GM12891 (cell line): ENCODE results near the gene ADGRL3.

ENCODE experiments used
- DNase-seq: peaks from one replicate; pipeline ENCODE4 v3.0.0; 2011; ENCODE audit warnings: low spot score; ENCODE audit not compliant: insufficient read length
- FAIRE-seq: peaks from 2 replicates; lab custom pipeline; 2011; peaks lifted over from hg19 to GRCh38; lab: Jason Lieb, UNC
- PAX5 ChIP-seq: IDR thresholded peaks from 2 replicates; pipeline ENCODE4 v1.6.1; 2011; ENCODE audit warnings: low read length, moderate library complexity, mild to moderate bottlenecking; ENCODE audit not compliant: insufficient read depth, severe bottlenecking
- POLR2A ChIP-seq: IDR thresholded peaks from 2 replicates; pipeline ENCODE4 v1.6.1; 2011; ENCODE audit warnings: low read depth, low read length, control low read depth
- POLR2AphosphoS5 ChIP-seq: IDR thresholded peaks from 2 replicates; pipeline ENCODE4 v1.6.1; 2011; ENCODE audit warnings: low read depth, low read length, control low read depth
- POU2F2 ChIP-seq: IDR thresholded peaks from 2 replicates; pipeline ENCODE4 v1.6.1; 2011; ENCODE audit warnings: low read depth, mild to moderate bottlenecking, control low read depth, low read length, moderate library complexity
- SPI1 ChIP-seq: IDR thresholded peaks from 2 replicates; pipeline ENCODE4 v1.6.1; 2011; ENCODE audit warnings: low read depth, low read length, control low read depth
- TAF1 ChIP-seq: IDR thresholded peaks from 2 replicates; pipeline ENCODE4 v1.6.1; 2011; ENCODE audit warnings: low read depth, low read length, control low read depth

ADGRL3 gene

DNA sequence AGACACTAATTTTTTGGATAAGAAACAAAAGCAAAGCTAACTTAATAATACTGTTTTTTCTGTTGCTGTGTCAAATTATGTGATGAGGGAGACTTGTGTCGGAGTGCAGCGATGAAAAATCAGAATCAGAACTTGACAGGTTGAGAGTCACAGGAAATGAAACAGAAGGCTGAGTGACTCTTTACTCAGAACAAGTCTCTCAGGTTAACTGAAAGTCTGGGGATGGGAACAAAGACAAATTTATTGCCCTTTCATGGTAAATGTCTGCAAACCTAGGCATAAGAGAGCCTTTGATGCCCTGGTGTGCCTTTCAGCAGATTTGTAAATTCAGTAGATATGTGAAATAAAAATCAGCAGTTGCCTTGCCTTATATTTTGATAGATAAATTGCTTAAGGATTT lies 96.0 kb downstream of the ADGRL3 start:
- FAIRE-seq (no peak), DNase-seq (no peak)
- no peak for TF ChIP-seq TAF1
- TF ChIP-seq SPI1 = no peak
- TF ChIP-seq PAX5 = no peak
- no peak for TF ChIP-seq POLR2AphosphoS5
- TF ChIP-seq POLR2A = no peak
- no peak for TF ChIP-seq POU2F2

GRCh38 chr4:61298178-61298740 lies 98.1 kb downstream of the ADGRL3 start:
- TF ChIP-seq POLR2AphosphoS5 (no peak), PAX5 (no peak), TAF1 (no peak), SPI1 (no peak), POU2F2 (no peak), POLR2A (no peak)
- FAIRE-seq = no peak

GRCh38 chr4:61299316-61299715 lies 99.2 kb downstream of the ADGRL3 start:
- FAIRE-seq (no peak), DNase-seq (no peak)
- TF ChIP-seq POU2F2 (no peak), SPI1 (no peak), PAX5 (no peak), TAF1 (no peak), POLR2AphosphoS5 (no peak), POLR2A (no peak)

More at GRCh38 chr4:61298178-61298740, 98.1 kb downstream of the ADGRL3 start:
- DNase-seq = no peak

DNA sequence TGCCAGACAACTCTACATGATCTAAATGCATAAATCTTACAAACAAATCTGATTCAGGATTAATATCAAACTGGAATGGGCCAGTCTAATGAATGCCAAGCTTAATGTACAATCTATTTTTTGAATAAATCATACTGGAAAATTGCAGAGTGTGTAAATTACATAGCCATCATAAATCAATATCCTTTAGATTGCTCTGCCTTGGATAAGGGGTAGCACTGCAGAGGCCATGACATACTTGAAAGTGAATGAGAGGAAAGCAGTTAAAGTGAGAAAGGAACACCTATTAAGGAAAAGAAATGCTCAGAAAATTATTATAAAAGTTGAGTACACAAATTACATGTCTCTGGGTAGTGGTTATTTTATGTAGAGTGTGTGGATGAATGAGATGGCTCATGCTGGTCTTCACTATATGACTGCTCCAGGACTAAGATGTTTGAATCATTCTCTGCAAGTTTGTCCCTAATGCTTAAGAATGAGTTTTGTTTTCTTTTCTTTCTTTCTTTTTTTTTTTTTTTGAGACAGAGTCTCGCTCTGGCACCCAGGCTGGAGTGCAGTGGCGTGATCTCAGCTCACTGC lies 100.2 kb downstream of the ADGRL3 start:
- TF ChIP-seq PAX5 (no peak), POLR2AphosphoS5 (no peak), POLR2A (no peak), SPI1 (no peak), TAF1 (no peak), POU2F2 (no peak)
- no peak for DNase-seq
- FAIRE-seq = no peak

GRCh38 chr4:61301271-61301670 lies 101.1 kb downstream of the ADGRL3 start:
- TF ChIP-seq PAX5 = no peak
- TF ChIP-seq TAF1 = no peak
- TF ChIP-seq POLR2AphosphoS5 = no peak
- TF ChIP-seq POLR2A = no peak
- DNase-seq (no peak), FAIRE-seq (no peak)

GRCh38 chr4:61308033-61308432 lies 107.9 kb downstream of the ADGRL3 start:
- DNase-seq (no peak), FAIRE-seq (no peak)
- TF ChIP-seq SPI1 (no peak), POU2F2 (no peak), PAX5 (no peak), POLR2A (no peak), POLR2AphosphoS5 (no peak), TAF1 (no peak)

DNA sequence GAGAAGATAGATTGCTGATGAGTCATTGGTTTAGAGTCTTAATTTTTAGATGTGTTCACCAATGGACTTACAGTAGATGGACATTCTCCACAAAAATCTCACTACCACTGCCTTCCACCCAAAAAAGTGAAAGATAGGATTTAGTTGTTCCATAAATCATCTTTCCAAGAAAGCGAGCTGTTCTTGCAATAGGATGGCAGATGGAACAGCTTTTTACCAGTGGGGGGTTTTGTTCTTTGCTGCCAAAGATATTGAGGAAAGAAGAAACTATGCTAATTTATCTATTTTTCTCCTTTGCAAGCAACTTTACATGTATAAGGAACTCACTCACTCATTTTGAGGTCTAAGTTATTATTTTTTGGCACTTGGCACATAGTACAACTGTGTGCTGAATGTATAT lies 109.5 kb downstream of the ADGRL3 start:
- DNase-seq (no peak), FAIRE-seq (no peak)

DNA sequence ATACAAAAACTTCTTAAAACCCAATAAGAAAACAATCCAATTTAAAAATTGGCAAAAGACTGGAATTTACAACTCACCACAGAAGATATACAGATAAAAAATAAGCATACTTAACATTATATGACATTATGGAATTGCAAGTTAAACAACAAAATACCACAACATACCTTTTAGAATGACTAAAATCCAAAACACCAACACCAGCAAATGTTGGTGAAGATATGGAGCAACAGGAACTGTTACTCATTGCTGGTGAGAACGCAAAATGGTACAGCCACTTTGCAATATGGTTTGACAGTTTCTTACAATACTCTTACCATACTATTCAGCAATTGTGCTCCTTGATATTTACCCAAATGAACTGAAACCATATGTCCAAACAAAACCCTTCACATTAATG lies 112.4 kb downstream of the ADGRL3 start:
- TF ChIP-seq POU2F2 (no peak), SPI1 (no peak), POLR2A (no peak), TAF1 (no peak), PAX5 (no peak), POLR2AphosphoS5 (no peak)
- DNase-seq (no peak), FAIRE-seq (no peak)

More for the DNA sequence above, 109.5 kb downstream of the ADGRL3 start:
- TF ChIP-seq POLR2AphosphoS5 (no peak), POLR2A (no peak), PAX5 (no peak), POU2F2 (no peak), SPI1 (no peak), TAF1 (no peak)

DNA sequence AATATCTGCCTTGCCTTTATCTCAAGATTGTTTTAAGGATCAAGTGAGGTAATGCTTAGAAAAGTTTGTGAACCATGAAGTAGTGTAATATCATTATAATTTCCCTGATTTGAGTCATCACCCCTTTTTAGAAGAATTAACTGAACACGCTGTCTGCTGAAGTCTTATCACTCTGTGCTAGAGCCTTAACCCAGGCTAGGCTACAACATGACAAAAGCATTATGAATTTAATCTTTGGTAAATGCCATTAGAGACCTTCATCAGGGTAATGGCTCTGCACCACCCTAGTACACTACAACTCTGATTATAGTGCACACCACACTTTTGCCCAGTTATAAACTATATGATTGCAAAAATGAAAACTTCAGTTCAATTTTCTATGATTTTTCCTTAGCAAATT lies 118.3 kb downstream of the ADGRL3 start:
- FAIRE-seq = no peak
- no peak for DNase-seq

More for the DNA sequence above, 118.3 kb downstream of the ADGRL3 start:
- TF ChIP-seq PAX5 (no peak), SPI1 (no peak), POU2F2 (no peak), POLR2A (no peak), POLR2AphosphoS5 (no peak), TAF1 (no peak)
